Measurements from ENCODE around the gene DNER. TPM values are rescaled to one million over a fixed set of nuclear protein-coding genes. Genes with fewer than 3 reads are reported as not detected.

Gene DNER
- total RNA-seq, 1 donor from 2014 or later: 0.14 TPM

- ATAC-seq (no peak), DNase-seq (no peak)
- intact Hi-C loops (cut with DNase I): no loop called here
- H3K9me3 ChIP-seq: no peaks in the 10 kb centered on the region
- no peak overlapping the region for H3K4me3 ChIP-seq
- no peaks in the 10 kb centered on the region for H3K27me3 ChIP-seq
- TF ChIP-seq CTCF (IDR thresholded peaks at IDR 0.05): no peak
- H3K27ac ChIP-seq: no peak overlapping the region
- no peaks in the 10 kb centered on the region for H3K4me1 ChIP-seq
- H3K36me3 ChIP-seq: no peaks in the 10 kb centered on the region
Measured at GRCh38 chr2:229539628-229540027, 174.7 kb downstream of the DNER start.

- Histone ChIP-seq H3K36me3 (no peaks in the 10 kb centered on the region), H3K9me3 (no peaks in the 10 kb centered on the region), H3K4me3 (no peak overlapping the region), H3K27ac (no peak overlapping the region), H3K4me1 (no peaks in the 10 kb centered on the region), H3K27me3 (no peaks in the 10 kb centered on the region)
- ATAC-seq (no peak), DNase-seq (no peak)
- intact Hi-C loops (cut with DNase I): no loop called here
- no peak for TF ChIP-seq CTCF (IDR thresholded peaks at IDR 0.05)
Measured at GRCh38 chr2:229531594-229531993, 182.8 kb downstream of the DNER start.

- Histone ChIP-seq H3K27ac (no peak overlapping the region), H3K4me3 (no peak overlapping the region), H3K4me1 (no peaks in the 10 kb centered on the region), H3K36me3 (no peaks in the 10 kb centered on the region), H3K9me3 (no peaks in the 10 kb centered on the region), H3K27me3 (no peaks in the 10 kb centered on the region)
- no peak for TF ChIP-seq CTCF (IDR thresholded peaks at IDR 0.05)
- intact Hi-C loops (cut with DNase I): no loop called here
- ATAC-seq: no peak
- no peak for DNase-seq
Measured at GRCh38 chr2:229530434-229530833, 183.9 kb downstream of the DNER start.

- intact Hi-C loops (cut with DNase I): no loop called here
- TF ChIP-seq CTCF (IDR thresholded peaks at IDR 0.05): no peak
- ATAC-seq: no peak
- Histone ChIP-seq H3K36me3 (no peaks in the 10 kb centered on the region), H3K27me3 (no peaks in the 10 kb centered on the region), H3K4me1 (no peaks in the 10 kb centered on the region), H3K27ac (no peak overlapping the region), H3K9me3 (no peaks in the 10 kb centered on the region), H3K4me3 (no peak overlapping the region)
- no peak for DNase-seq
Measured at GRCh38 chr2:229528846-229529245, 185.5 kb downstream of the DNER start.

- no peak overlapping the region for H3K4me3 ChIP-seq
- no peaks in the 10 kb centered on the region for H3K36me3 ChIP-seq
- no peak for TF ChIP-seq CTCF (IDR thresholded peaks at IDR 0.05)
- no peaks in the 10 kb centered on the region for H3K27me3 ChIP-seq
- H3K9me3 ChIP-seq: no peaks in the 10 kb centered on the region
- no peak overlapping the region for H3K27ac ChIP-seq
- intact Hi-C loops (cut with DNase I): no loop called here
- DNase-seq (no peak), ATAC-seq (no peak)
- no peaks in the 10 kb centered on the region for H3K4me1 ChIP-seq
Measured at GRCh38 chr2:229526951-229527350, 187.4 kb downstream of the DNER start.

- H3K9me3 ChIP-seq: no peaks in the 10 kb centered on the region
- H3K4me1 ChIP-seq: no peaks in the 10 kb centered on the region
- no peaks in the 10 kb centered on the region for H3K36me3 ChIP-seq
- H3K27me3 ChIP-seq: no peaks in the 10 kb centered on the region
- H3K27ac ChIP-seq: no peak overlapping the region
- ATAC-seq (no peak), DNase-seq (no peak)
- intact Hi-C loops (cut with DNase I): no loop called here
- TF ChIP-seq CTCF (IDR thresholded peaks at IDR 0.05): no peak
- H3K4me3 ChIP-seq: no peak overlapping the region
Measured at GRCh38 chr2:229524799-229525198, 189.6 kb downstream of the DNER start.
